ENCODE measurements around the gene KIAA0825.

DNA sequence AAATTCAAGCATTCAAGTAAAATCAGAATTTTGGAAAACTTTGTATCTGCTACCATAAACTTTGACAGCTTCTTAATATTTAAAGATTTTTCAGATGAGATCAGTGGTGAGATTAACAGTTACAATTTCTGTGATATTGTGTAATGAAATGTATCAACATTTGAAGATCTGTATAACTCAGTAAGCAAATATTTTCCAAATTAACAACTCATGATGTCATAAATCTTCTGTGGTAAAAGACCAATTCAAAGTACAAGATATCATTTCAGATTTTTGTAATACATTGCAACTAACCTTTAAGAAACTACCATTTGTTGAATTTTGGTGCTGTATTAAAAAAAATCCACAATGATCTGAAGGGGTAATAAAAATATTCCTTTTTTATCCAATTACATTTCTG lies 352.2 kb downstream of the KIAA0825 start:
- TF ChIP-seq CTCF (IDR thresholded peaks at IDR 0.05) (no peak), POLR2A (IDR thresholded peaks at IDR 0.05) (no peak)

Data from adrenal gland (tissue), 5 donors.